Thyroid gland (tissue), 4 donors: ENCODE measurements around the gene VAT1L.

Experiments used
- POLR2A ChIP-seq, 2 donors: fragments of 450-650 bp; IDR thresholded peaks; one replicate each; pipeline ENCODE4 v1.6.1; 2017; ENCODE audit warnings: antibody characterized with exemption in 2 of 2, mild to moderate bottlenecking in 2 of 2, moderate library complexity in 1 of 2
- TF ChIP-seq, protein P1 (sequence below), 6 experiments: fragments of 200-600 bp in 3 of 6; fragments of 450-650 bp in 3 of 6; sonication (generic) in 3 of 6; IDR thresholded peaks; one replicate each; pipeline ENCODE4 v1.5.1; 2016 to 2019; ENCODE audit warnings: antibody characterized with exemption in 6 of 6, mild to moderate bottlenecking in 2 of 6, inconsistent platforms in 1 of 6, moderate library complexity in 1 of 6

DNA sequence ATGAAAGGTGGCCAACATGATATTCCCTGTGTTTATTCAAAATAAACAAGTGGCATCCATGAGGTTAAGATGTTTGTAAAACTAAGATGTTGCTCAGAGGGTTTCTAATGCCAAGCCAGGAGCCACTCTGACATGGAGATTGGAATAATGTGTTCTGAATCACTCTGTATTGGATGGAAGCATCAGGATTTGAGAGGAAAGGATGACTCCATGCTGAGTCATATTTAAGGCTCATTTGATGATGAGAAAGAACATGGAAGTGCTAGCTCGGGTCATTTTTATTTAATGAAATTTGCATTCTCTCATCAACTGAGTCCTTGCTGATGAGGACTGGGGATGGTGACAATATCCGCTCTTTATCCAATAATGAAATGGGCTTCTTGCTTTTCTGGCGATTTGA lies 6.2 kb downstream of the VAT1L start:
- TF ChIP-seq, protein P1, sequence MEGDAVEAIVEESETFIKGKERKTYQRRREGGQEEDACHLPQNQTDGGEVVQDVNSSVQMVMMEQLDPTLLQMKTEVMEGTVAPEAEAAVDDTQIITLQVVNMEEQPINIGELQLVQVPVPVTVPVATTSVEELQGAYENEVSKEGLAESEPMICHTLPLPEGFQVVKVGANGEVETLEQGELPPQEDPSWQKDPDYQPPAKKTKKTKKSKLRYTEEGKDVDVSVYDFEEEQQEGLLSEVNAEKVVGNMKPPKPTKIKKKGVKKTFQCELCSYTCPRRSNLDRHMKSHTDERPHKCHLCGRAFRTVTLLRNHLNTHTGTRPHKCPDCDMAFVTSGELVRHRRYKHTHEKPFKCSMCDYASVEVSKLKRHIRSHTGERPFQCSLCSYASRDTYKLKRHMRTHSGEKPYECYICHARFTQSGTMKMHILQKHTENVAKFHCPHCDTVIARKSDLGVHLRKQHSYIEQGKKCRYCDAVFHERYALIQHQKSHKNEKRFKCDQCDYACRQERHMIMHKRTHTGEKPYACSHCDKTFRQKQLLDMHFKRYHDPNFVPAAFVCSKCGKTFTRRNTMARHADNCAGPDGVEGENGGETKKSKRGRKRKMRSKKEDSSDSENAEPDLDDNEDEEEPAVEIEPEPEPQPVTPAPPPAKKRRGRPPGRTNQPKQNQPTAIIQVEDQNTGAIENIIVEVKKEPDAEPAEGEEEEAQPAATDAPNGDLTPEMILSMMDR (IDR thresholded peaks at IDR 0.05) = no peak
- no peak for TF ChIP-seq POLR2A (IDR thresholded peaks at IDR 0.05)
